ENCODE measurements around the gene ARHGAP20.

DNA sequence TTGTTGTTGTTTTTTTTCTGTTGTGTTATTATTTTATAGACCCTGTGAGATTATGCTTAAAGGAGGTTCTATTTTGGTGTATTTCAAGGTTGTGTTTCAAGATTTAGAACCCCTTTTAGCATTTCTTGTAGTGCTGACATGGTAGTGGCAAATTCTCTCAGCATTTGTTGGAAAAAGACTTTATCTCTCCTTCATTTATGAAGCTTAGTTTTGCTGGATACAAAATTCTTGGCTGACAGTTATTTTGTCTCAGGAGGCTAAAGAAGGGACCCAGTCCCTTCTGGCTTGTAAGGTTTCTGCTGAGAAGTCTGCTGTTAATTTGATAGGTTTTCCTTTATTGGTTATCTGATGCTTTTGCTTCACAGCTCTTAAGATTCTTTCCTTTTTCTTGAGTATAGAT lies 40.7 kb upstream of the ARHGAP20 start:
- TF ChIP-seq POLR2A (IDR thresholded peaks at IDR 0.05; ENCODE audit: low read depth, low read length) (no peak), TAF1 (IDR thresholded peaks at IDR 0.05; ENCODE audit: borderline replicate concordance, low read depth, low read length) (no peak), POLR2AphosphoS5 (IDR thresholded peaks at IDR 0.05; ENCODE audit: low read depth, low read length) (no peak)
